Vagina (tissue), 2 donors: ENCODE data around the gene TEX54.
"Not testable (repeated sequence)": the region's sequence is repeated elsewhere in the genome, so short reads cannot be mapped to it uniquely, and the experiment has no call there.

Experiments used
- CTCF ChIP-seq, 3 experiments: fragments of 450-650 bp in 2 of 3; fragments of 200-600 bp in 1 of 3; sonication (generic) in 1 of 3; IDR thresholded peaks; one replicate each; pipeline ENCODE4 v1.5.1; 2017 to 2019; ENCODE audit warnings: antibody characterized with exemption in 3 of 3, mild to moderate bottlenecking in 2 of 3, moderate library complexity in 2 of 3
- POLR2A ChIP-seq, 2 donors: fragments of 450-650 bp; IDR thresholded peaks; one replicate each; pipeline ENCODE4 v1.6.1; 2017; ENCODE audit warnings: antibody characterized with exemption in 2 of 2, mild to moderate bottlenecking in 2 of 2, moderate library complexity in 2 of 2
- POLR2AphosphoS5 ChIP-seq, 2 donors: sonication (generic); formaldehyde crosslinking; IDR thresholded peaks; one replicate each; pipeline ENCODE4 v1.9.0; 2017; ENCODE audit warnings: antibody characterized with exemption in 2 of 2, mild to moderate bottlenecking in 2 of 2, low read depth in 1 of 2; ENCODE audit not compliant: insufficient read depth in 1 of 2

- TF ChIP-seq CTCF (IDR thresholded peaks at IDR 0.05); POLR2AphosphoS5 (IDR thresholded peaks at IDR 0.05; ENCODE audit: insufficient read depth in 1 of 2, low read depth in 1 of 2); POLR2A (IDR thresholded peaks at IDR 0.05): not testable (repeated sequence)
Measured at GRCh38 chr11:62842891-62843290, 10.2 kb upstream of the TEX54 start.
